IPS DF 19.7 (cell line): ENCODE results near the gene OTUD6A.
"Not testable (repeated sequence)": the region's sequence is repeated elsewhere in the genome, so short reads cannot be mapped to it uniquely, and the experiment has no call there.

Experiments
- DNase-seq: peaks from one replicate; pipeline ENCODE4 v3.0.0-alpha.2; 2013; ENCODE audit warnings: low read depth, low spot score

The OTUD6A gene

GRCh38 chrX:70046978-70047377, 15.3 kb upstream of the OTUD6A start:
- no peak for DNase-seq

- no peak for DNase-seq
Observed at GRCh38 chrX:70049406-70049805, 12.9 kb upstream of the OTUD6A start.

- no peak for DNase-seq
Observed at GRCh38 chrX:70049925-70050324, 12.3 kb upstream of the OTUD6A start, which contains the start of gene AWAT2. TSS of gene AWAT2 (minus strand) at chrX:70049938. CDS start at chrX:70049932, 6 bp downstream.

GRCh38 chrX:70052895-70053615, 9.2 kb upstream of the OTUD6A start:
- DNase-seq: no peak

- no peak for DNase-seq
Observed at GRCh38 chrX:70054391-70054790, 7.9 kb upstream of the OTUD6A start.

GRCh38 chrX:70062961-70063550, 799 bp downstream of the OTUD6A start:
- DNase-seq: no peak

GRCh38 chrX:70066646-70067045, 4.4 kb downstream of the OTUD6A start:
- DNase-seq: no peak

- DNase-seq: no peak
Observed at GRCh38 chrX:70079297-70079696, 17.0 kb downstream of the OTUD6A start.

DNA sequence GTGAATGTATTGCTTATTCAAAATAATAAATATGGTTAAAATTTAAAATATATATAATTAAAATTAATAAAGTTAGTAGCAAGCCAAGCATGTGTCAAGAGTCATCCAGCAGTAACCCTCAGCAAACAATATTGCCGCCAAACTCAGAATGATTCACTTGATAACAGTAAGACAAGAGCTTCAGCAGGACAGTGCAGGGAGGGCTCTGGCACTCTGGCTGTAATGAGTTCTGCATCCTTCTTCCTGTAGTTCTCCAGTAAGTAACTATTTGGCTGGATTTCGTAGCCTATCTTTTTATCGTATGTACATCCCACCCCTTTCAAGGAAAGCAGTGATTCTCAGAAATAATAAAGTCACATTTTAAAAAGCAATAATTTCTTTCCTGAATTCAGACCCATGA, 17.6 kb downstream of the OTUD6A start:
- DNase-seq: no peak

DNA sequence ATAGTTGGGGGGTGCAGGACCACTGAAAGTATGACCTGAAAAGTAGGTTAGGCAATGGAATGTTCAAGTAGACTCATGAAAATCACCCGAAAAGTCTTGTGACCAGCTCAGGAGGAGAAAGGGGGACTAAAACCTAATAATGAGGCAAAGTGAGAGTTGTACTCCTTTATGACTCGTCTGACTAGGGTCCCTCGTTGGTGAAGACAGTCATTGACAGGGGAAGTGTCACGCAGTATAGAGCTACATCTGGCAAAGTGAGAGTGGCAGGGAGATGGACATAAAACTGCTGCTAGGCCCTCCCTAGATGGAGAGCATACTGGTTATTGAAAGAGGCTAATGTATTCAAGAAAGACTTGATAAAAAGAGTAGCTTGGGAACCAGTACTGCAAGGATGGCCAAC, 20.5 kb downstream of the OTUD6A start:
- DNase-seq: no peak

- no peak for DNase-seq
Observed at GRCh38 chrX:70084592-70085240, 22.5 kb downstream of the OTUD6A start.

DNA sequence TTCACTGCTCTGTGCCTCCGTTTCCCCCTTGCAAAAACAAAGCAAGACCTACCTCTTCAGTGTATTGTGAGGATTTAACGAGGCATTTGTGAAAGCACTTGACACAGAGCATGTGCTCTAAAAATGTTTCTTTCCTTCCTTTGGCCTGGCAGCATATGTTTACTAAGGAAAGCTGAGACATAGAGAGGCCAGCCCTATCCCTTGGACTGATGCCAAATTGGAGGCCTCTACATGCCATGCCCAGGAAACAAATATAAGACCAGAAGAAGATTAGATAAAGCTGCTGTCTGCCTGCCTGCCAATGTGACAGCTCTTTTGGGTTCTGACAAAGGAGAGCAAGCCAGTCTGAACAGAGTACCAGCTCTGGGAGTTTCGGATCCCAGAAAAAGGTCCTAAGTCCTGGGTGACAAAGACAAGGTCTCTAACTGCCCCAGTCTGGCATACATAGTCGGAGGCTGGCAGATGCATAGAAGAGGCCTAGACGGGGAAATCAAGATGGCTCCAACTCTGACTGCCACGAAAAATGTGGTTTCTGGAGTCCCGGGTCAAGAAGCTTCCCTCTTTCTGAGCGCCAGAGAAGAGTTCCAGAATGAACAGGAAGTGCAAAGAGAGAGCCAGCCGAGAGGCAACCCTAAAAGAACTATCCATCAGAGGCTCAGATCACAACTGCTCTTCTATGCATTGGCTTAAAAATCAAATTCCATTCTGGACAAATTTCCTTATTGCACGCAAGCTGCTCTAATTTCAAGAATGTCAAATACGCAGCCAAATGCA, 25.8 kb downstream of the OTUD6A start:
- DNase-seq: no peak

GRCh38 chrX:70088751-70089150, 26.5 kb downstream of the OTUD6A start:
- DNase-seq: no peak

- no peak for DNase-seq
Observed at GRCh38 chrX:70089604-70090297, 27.5 kb downstream of the OTUD6A start.

GRCh38 chrX:70092247-70092646, 30.0 kb downstream of the OTUD6A start:
- DNase-seq: no peak

DNA sequence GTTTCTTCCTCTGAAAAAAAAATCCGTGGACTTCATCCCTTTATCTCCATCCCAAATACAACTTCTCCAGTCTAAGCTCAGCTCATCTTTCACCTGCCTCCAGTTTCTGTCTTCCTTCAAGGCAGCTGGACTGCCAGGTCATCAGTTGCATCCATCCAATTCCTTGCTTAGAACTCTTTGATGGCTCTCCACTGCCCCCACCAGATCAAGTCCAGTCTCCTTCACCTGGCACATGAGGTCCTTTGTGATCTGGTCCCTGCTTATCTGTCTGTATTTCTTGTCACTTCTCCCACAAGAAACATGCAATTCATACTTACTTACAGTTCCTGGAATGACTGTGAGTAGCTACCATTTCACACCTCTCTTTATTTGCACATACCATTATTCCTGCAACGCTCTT, 33.8 kb downstream of the OTUD6A start:
- DNase-seq: no peak

DNA sequence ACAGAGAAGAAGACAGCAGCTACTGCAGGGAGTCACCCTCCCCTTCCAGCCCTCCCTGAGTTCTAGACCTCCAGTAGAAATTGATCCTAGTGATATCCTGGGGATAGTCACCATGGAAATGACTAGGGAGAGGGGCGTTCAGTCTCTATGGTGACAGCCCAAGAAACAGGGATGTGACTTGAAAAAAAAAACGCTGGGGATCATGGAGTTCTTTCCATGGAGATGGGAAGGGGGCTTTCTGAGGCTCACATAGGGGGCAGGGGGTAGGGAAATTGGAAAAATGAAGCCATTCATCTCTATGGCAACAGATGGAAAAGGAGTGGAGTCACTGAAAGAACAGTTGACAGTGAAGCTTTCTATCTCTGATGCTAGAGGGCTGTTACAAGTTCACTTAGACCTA, 43.0 kb downstream of the OTUD6A start:
- DNase-seq: no peak

DNA sequence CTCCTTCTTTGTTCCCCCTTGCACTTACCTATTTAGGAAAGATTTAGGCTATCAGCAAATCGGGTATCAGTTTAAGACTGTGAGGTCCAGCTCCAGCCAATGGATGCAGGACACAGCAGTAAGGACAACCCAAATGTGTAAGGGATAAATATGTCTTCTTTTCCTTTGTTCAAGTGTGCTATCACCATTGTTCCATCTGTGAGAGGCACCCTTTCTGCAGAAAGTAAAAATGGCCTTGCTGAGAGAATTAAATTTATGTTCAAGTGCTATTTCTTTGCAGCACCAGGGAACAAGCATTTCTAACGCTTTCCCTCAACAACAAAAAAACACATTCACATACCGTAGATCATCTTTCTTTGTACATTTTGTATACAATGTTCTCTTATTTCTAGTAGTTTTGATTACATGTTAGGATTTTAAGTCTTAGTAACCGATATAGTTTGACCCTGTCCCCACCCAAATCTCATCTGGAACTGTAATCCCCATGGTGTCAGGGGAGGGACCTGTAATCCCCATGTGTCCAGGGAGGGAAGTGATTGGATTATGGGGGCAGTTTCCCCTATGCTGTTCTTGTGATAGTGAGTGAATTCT, 49.3 kb downstream of the OTUD6A start:
- DNase-seq: not testable (repeated sequence)
